ENCODE data around the gene HOXC13. TPM values are rescaled to one million over a fixed set of nuclear protein-coding genes. Genes with fewer than 3 reads are reported as not detected.

The HOXC13 gene
- total and polyA plus RNA-seq, 2 donors, result 0.05 to 0.07 TPM

GRCh38 chr12:53960187-53961024 lies 21.8 kb downstream of the HOXC13 start:
- H3K4me1 ChIP-seq (ENCODE audit: control insufficient read depth in 2 of 2, insufficient read depth in 2 of 2, low read length in 2 of 2), result no peaks in the 10 kb centered on the region
- 11% methylated on average over 39 of the region's 39 CpGs for WGBS
- H3K27me3 ChIP-seq (ENCODE audit: control insufficient read depth in 2 of 2, insufficient read depth in 1 of 2, low read length in 1 of 2), result peaks cover 83 to 100% of the 10 kb centered on the region in 2 donors
- H3K27ac ChIP-seq (ENCODE audit: low read depth in 1 of 2, low read length in 1 of 2), result no peak overlapping the region
- no peaks in the 10 kb centered on the region for H3K36me3 ChIP-seq (ENCODE audit: control insufficient read depth in 2 of 2, insufficient read depth in 2 of 2, low read length in 1 of 2)
- H3K4me3 ChIP-seq (ENCODE audit: low read length in 2 of 2), result no peak overlapping the region
- no peak for DNase-seq (ENCODE audit: low read depth in 6 of 9, low spot score in 9 of 9)
- peaks cover 0 to 3% of the 10 kb centered on the region in 2 donors for H3K9me3 ChIP-seq (ENCODE audit: control insufficient read depth in 2 of 2, insufficient read depth in 1 of 2, low read length in 1 of 2)

- no peaks in the 10 kb centered on the region for H3K36me3 ChIP-seq (ENCODE audit: control insufficient read depth in 2 of 2, insufficient read depth in 2 of 2, low read length in 1 of 2)
- WGBS, result 4% methylated on average over 72 of the region's 72 CpGs
- H3K27ac ChIP-seq (ENCODE audit: low read depth in 1 of 2, low read length in 1 of 2), result no peak overlapping the region
- peaks cover 83 to 100% of the 10 kb centered on the region in 2 donors for H3K27me3 ChIP-seq (ENCODE audit: control insufficient read depth in 2 of 2, insufficient read depth in 1 of 2, low read length in 1 of 2)
- no peak for DNase-seq (ENCODE audit: low read depth in 6 of 9, low spot score in 9 of 9)
- no peak overlapping the region for H3K4me3 ChIP-seq (ENCODE audit: low read length in 2 of 2)
- no peaks in the 10 kb centered on the region for H3K4me1 ChIP-seq (ENCODE audit: control insufficient read depth in 2 of 2, insufficient read depth in 2 of 2, low read length in 2 of 2)
- H3K9me3 ChIP-seq (ENCODE audit: control insufficient read depth in 2 of 2, insufficient read depth in 1 of 2, low read length in 1 of 2), result peaks cover 0 to 3% of the 10 kb centered on the region in 2 donors
Observed at GRCh38 chr12:53961025-53961761, 22.6 kb downstream of the HOXC13 start.

GRCh38 chr12:53963005-53963404 lies 24.4 kb downstream of the HOXC13 start:
- DNase-seq (ENCODE audit: low read depth in 6 of 9, low spot score in 9 of 9), result no peak
- no peaks in the 10 kb centered on the region for H3K36me3 ChIP-seq (ENCODE audit: control insufficient read depth in 2 of 2, insufficient read depth in 2 of 2, low read length in 1 of 2)
- H3K27me3 ChIP-seq (ENCODE audit: control insufficient read depth in 2 of 2, insufficient read depth in 1 of 2, low read length in 1 of 2), result peaks cover 83 to 100% of the 10 kb centered on the region in 2 donors
- peaks cover 0 to 3% of the 10 kb centered on the region in 2 donors for H3K9me3 ChIP-seq (ENCODE audit: control insufficient read depth in 2 of 2, insufficient read depth in 1 of 2, low read length in 1 of 2)
- H3K27ac ChIP-seq (ENCODE audit: low read depth in 1 of 2, low read length in 1 of 2), result no peak overlapping the region
- no peaks in the 10 kb centered on the region for H3K4me1 ChIP-seq (ENCODE audit: control insufficient read depth in 2 of 2, insufficient read depth in 2 of 2, low read length in 2 of 2)
- 22% methylated on average over 7 of the region's 7 CpGs for WGBS
- no peak overlapping the region for H3K4me3 ChIP-seq (ENCODE audit: low read length in 2 of 2)

GRCh38 chr12:53963434-53964314 lies 25.0 kb downstream of the HOXC13 start:
- no peak for DNase-seq (ENCODE audit: low read depth in 6 of 9, low spot score in 9 of 9)
- peaks cover 0 to 3% of the 10 kb centered on the region in 2 donors for H3K9me3 ChIP-seq (ENCODE audit: control insufficient read depth in 2 of 2, insufficient read depth in 1 of 2, low read length in 1 of 2)
- no peaks in the 10 kb centered on the region for H3K36me3 ChIP-seq (ENCODE audit: control insufficient read depth in 2 of 2, insufficient read depth in 2 of 2, low read length in 1 of 2)
- no peaks in the 10 kb centered on the region for H3K4me1 ChIP-seq (ENCODE audit: control insufficient read depth in 2 of 2, insufficient read depth in 2 of 2, low read length in 2 of 2)
- H3K27me3 ChIP-seq (ENCODE audit: control insufficient read depth in 2 of 2, insufficient read depth in 1 of 2, low read length in 1 of 2), result peaks cover 83 to 100% of the 10 kb centered on the region in 2 donors
- H3K4me3 ChIP-seq (ENCODE audit: low read length in 2 of 2), result no peak overlapping the region
- H3K27ac ChIP-seq (ENCODE audit: low read depth in 1 of 2, low read length in 1 of 2), result no peak overlapping the region
- 9% methylated on average over 38 of the region's 38 CpGs for WGBS

GRCh38 chr12:53964315-53964713 lies 25.7 kb downstream of the HOXC13 start:
- Histone ChIP-seq H3K27me3 (ENCODE audit: control insufficient read depth in 2 of 2, insufficient read depth in 1 of 2, low read length in 1 of 2) (peaks cover 84 to 100% of the 10 kb centered on the region in 2 donors), H3K4me1 (ENCODE audit: control insufficient read depth in 2 of 2, insufficient read depth in 2 of 2, low read length in 2 of 2) (no peaks in the 10 kb centered on the region), H3K27ac (ENCODE audit: low read depth in 1 of 2, low read length in 1 of 2) (no peak overlapping the region), H3K4me3 (ENCODE audit: low read length in 2 of 2) (no peak overlapping the region), H3K36me3 (ENCODE audit: control insufficient read depth in 2 of 2, insufficient read depth in 2 of 2, low read length in 1 of 2) (no peaks in the 10 kb centered on the region), H3K9me3 (ENCODE audit: control insufficient read depth in 2 of 2, insufficient read depth in 1 of 2, low read length in 1 of 2) (peaks cover 0 to 3% of the 10 kb centered on the region in 2 donors)
- 12% methylated on average over 2 of the region's 2 CpGs for WGBS
- no peak for DNase-seq (ENCODE audit: low read depth in 6 of 9, low spot score in 9 of 9)

GRCh38 chr12:53965281-53966084 lies 26.9 kb downstream of the HOXC13 start:
- Histone ChIP-seq H3K36me3 (ENCODE audit: control insufficient read depth in 2 of 2, insufficient read depth in 2 of 2, low read length in 1 of 2) (no peaks in the 10 kb centered on the region), H3K9me3 (ENCODE audit: control insufficient read depth in 2 of 2, insufficient read depth in 1 of 2, low read length in 1 of 2) (peaks cover 0 to 3% of the 10 kb centered on the region in 2 donors), H3K4me1 (ENCODE audit: control insufficient read depth in 2 of 2, insufficient read depth in 2 of 2, low read length in 2 of 2) (no peaks in the 10 kb centered on the region), H3K27ac (ENCODE audit: low read depth in 1 of 2, low read length in 1 of 2) (no peak overlapping the region), H3K4me3 (ENCODE audit: low read length in 2 of 2) (no peak overlapping the region), H3K27me3 (ENCODE audit: control insufficient read depth in 2 of 2, insufficient read depth in 1 of 2, low read length in 1 of 2) (peaks cover 87 to 100% of the 10 kb centered on the region in 2 donors)
- DNase-seq (ENCODE audit: low read depth in 6 of 9, low spot score in 9 of 9), result no peak
- WGBS, result 7% methylated on average over 18 of the region's 18 CpGs

DNA sequence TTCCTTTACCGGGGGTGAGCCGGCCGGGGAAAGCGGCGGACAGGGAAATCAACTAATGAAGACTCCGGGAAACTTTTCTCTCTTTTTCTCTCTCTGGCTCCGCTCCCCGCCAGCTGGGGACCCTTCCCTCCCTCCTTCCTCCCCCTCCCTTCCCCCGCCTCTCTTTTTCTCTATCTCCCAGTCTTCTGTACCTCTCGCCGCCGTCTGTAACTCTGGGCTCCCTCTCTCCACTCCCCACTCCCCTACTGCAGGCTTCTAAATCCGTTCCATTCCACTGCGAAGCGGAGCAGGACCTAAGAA lies 27.4 kb downstream of the HOXC13 start:
- 8% methylated on average over 15 of the region's 15 CpGs for WGBS
- Histone ChIP-seq H3K9me3 (ENCODE audit: control insufficient read depth in 2 of 2, insufficient read depth in 1 of 2, low read length in 1 of 2) (peaks cover 0 to 3% of the 10 kb centered on the region in 2 donors), H3K27me3 (ENCODE audit: control insufficient read depth in 2 of 2, insufficient read depth in 1 of 2, low read length in 1 of 2) (peaks cover 87 to 100% of the 10 kb centered on the region in 2 donors), H3K27ac (ENCODE audit: low read depth in 1 of 2, low read length in 1 of 2) (no peak overlapping the region), H3K4me1 (ENCODE audit: control insufficient read depth in 2 of 2, insufficient read depth in 2 of 2, low read length in 2 of 2) (no peaks in the 10 kb centered on the region), H3K36me3 (ENCODE audit: control insufficient read depth in 2 of 2, insufficient read depth in 2 of 2, low read length in 1 of 2) (no peaks in the 10 kb centered on the region), H3K4me3 (ENCODE audit: low read length in 2 of 2) (no peak overlapping the region)
- DNase-seq (ENCODE audit: low read depth in 6 of 9, low spot score in 9 of 9), result no peak

DNA sequence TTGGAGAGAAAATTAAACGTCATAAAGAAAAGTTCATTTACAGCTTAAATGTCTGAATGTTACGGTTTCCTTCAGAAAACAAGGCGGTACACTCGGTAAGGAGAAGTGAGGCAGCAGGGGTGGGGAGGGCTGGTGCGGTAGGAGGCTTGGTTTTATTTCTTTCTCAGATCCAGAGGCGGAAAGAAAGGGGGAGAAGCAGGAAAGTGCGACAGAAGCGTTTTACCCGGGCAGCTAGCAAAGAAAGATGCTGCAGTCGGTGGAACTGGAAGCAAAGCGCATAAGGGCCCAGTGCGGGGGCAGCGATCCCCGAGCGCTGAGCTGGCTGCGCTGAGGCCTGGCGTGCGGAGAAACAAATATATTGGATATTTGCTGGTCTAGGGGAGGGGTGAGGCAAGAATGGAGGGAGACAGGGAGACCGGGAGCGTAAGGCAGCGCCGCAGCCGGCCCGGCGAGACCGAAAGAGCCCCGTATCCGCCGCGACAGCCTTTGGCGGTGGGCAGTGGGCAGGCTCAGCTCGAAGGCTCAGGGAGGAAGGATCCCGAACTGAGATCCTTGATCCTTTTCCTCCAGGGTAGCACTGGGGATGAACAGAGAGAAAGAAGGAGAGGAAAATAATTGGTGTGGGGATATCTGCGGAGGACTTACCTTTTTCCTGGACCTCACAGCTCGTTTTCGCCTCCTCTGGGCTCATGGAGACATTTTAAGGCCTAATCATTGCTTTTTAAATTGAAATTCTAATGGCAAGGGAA lies 27.9 kb downstream of the HOXC13 start:
- Histone ChIP-seq H3K36me3 (ENCODE audit: control insufficient read depth in 2 of 2, insufficient read depth in 2 of 2, low read length in 1 of 2) (no peaks in the 10 kb centered on the region), H3K4me3 (ENCODE audit: low read length in 2 of 2) (no peak overlapping the region), H3K9me3 (ENCODE audit: control insufficient read depth in 2 of 2, insufficient read depth in 1 of 2, low read length in 1 of 2) (peaks cover 0 to under 1% of the 10 kb centered on the region in 2 donors), H3K27ac (ENCODE audit: low read depth in 1 of 2, low read length in 1 of 2) (no peak overlapping the region), H3K4me1 (ENCODE audit: control insufficient read depth in 2 of 2, insufficient read depth in 2 of 2, low read length in 2 of 2) (no peaks in the 10 kb centered on the region), H3K27me3 (ENCODE audit: control insufficient read depth in 2 of 2, insufficient read depth in 1 of 2, low read length in 1 of 2) (peaks cover 87 to 100% of the 10 kb centered on the region in 2 donors)
- no peak for DNase-seq (ENCODE audit: low read depth in 6 of 9, low spot score in 9 of 9)
- WGBS, result 7% methylated on average over 36 of the region's 36 CpGs

Data from thymus (tissue), 11 donors.